Neural progenitor cell (in vitro differentiated cells): ENCODE data around the gene DCC. TPM values are rescaled to one million over a fixed set of nuclear protein-coding genes. Genes with fewer than 3 reads are reported as not detected.
A peak's percentile ranks its signal among the peaks of the same experiment; 100 is the strongest.
"Not testable (repeated sequence)": the region's sequence is repeated elsewhere in the genome, so short reads cannot be mapped to it uniquely, and the experiment has no call there.

Experiments used
- DNase-seq: peaks from one replicate; pipeline ENCODE4 v3.0.0-alpha.2; 2016; ENCODE audit warnings: low spot score
- H2AFZ ChIP-seq: fragments of 200-600 bp; sonication (generic); replicated peaks from 2 replicates; pipeline ENCODE4 v1.6.1; 2016; ENCODE audit warnings: antibody characterized with exemption
- H3F3A ChIP-seq: fragments of 200-600 bp; sonication (generic); 2 replicates; pipeline ENCODE4 v1.6.1; 2016; ENCODE audit warnings: antibody characterized with exemption, low read depth
- H3K27ac ChIP-seq: fragments of 200-600 bp; sonication (generic); 2 replicates; pipeline ENCODE4 v1.5.1; 2016; ENCODE audit warnings: mild to moderate bottlenecking
- H3K27me3 ChIP-seq: fragments of 200-600 bp; sonication (generic); 2 replicates; pipeline ENCODE4 v1.6.1; 2016; ENCODE audit warnings: mild to moderate bottlenecking, moderate library complexity
- H3K36me3 ChIP-seq: fragments of 200-600 bp; sonication (generic); 2 replicates; pipeline ENCODE4 v1.5.1; 2016
- H3K4me1 ChIP-seq: fragments of 200-600 bp; sonication (generic); 2 replicates; pipeline ENCODE4 v1.6.1; 2016; ENCODE audit warnings: mixed run types
- H3K4me2 ChIP-seq: fragments of 200-600 bp; sonication (generic); 2 replicates; pipeline ENCODE4 v1.6.1; 2016
- H3K4me3 ChIP-seq: fragments of 200-600 bp; sonication (generic); 2 replicates; pipeline ENCODE4 v1.5.1; 2016
- H3K79me2 ChIP-seq: fragments of 200-600 bp; sonication (generic); 2 replicates; pipeline ENCODE4 v1.6.1; 2016; ENCODE audit warnings: low read depth
- H3K9ac ChIP-seq: fragments of 200-600 bp; sonication (generic); 2 replicates; pipeline ENCODE4 v1.6.1; 2016
- H3K9me3 ChIP-seq: fragments of 200-600 bp; sonication (generic); 2 replicates; pipeline ENCODE4 v1.5.1; 2016; ENCODE audit warnings: low read depth
- H4K20me1 ChIP-seq: fragments of 200-600 bp; sonication (generic); 2 replicates; pipeline ENCODE4 v1.6.1; 2016; ENCODE audit warnings: low read depth
- H3K27ac Mint-ChIP-seq: 3 replicates; pipeline ENCODE4 v1.8.0; 2021; ENCODE audit warnings: mixed read lengths
- H3K27me3 Mint-ChIP-seq: 2 replicates; pipeline ENCODE4 v1.8.0; 2022; ENCODE audit warnings: low read depth, mild to moderate bottlenecking, inconsistent platforms, moderate library complexity, mixed read lengths; ENCODE audit not compliant: insufficient read depth
- H3K36me3 Mint-ChIP-seq: 3 replicates; pipeline ENCODE4 v1.8.0; 2021; ENCODE audit warnings: mixed read lengths
- H3K4me1 Mint-ChIP-seq: 3 replicates; pipeline ENCODE4 v1.8.0; 2021; ENCODE audit warnings: mixed read lengths
- H3K4me3 Mint-ChIP-seq: 3 replicates; pipeline ENCODE4 v1.8.0; 2021; ENCODE audit warnings: mild to moderate bottlenecking, moderate library complexity, mixed read lengths
- H3K9me3 Mint-ChIP-seq: 3 replicates; pipeline ENCODE4 v1.8.0; 2020; ENCODE audit warnings: mixed read lengths
- EZH2 ChIP-seq: fragments of 200-600 bp; sonication (generic); IDR thresholded peaks from 2 replicates; pipeline ENCODE4 v1.6.1; 2017; ENCODE audit warnings: antibody characterized with exemption, mild to moderate bottlenecking, moderate library complexity
- EZH2phosphoT487 ChIP-seq: fragments of 200-600 bp; sonication (generic); IDR thresholded peaks from 2 replicates; pipeline ENCODE4 v1.6.1; 2017; ENCODE audit warnings: antibody characterized with exemption
- total RNA-seq: library from RNA; depleted of rRNA; stranded (reverse); fragments of >200 nt; gene quantifications from 2 replicates; pipeline ENCODE4 v1.2.3, GENCODE V29; 2015; ENCODE audit warnings: low replicate concordance
- TF ChIP-seq, protein P1 (sequence below): fragments of 200-600 bp; sonication (generic); IDR thresholded peaks from 2 replicates; pipeline ENCODE4 v1.5.1; 2017; ENCODE audit warnings: antibody characterized with exemption, mild to moderate bottlenecking

The DCC gene
- total RNA-seq, 1 donor from 2014 or later = 0.41 TPM

DNA sequence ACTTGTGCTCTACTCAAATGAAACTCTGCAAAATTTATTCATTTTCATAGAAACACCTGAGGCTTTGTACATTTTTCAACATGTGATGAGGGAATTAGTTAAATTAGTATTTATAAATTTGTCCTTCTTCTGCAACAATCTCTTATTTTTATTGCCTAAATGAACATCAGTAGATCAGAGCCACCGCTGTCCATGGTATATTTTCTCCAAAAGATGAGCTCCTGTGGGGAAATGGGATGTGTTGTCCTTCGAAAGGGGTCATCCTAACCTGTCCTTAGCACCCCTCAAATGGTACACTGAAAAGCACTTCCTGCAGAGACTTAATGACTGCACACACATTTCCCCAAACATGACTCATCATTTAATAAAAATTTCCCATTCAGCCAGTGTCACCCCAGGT, 1169.9 kb downstream of the DCC start:
- Histone ChIP-seq H3K27me3 (no peaks in the 10 kb centered on the region), H3K9ac (no peak overlapping the region), H3F3A (no peaks in the 10 kb centered on the region), H3K27ac (no peak overlapping the region), H3K4me2 (no peak overlapping the region), H2AFZ (no peak overlapping the region), H3K4me1 (no peaks in the 10 kb centered on the region), H3K4me3 (no peak overlapping the region), H3K36me3 (no peaks in the 10 kb centered on the region), H3K79me2 (no peaks in the 10 kb centered on the region), H4K20me1 (no peaks in the 10 kb centered on the region), H3K9me3 (no peaks in the 10 kb centered on the region)
- Mint-ChIP-seq H3K9me3 (peaks cover 14% of the 10 kb centered on the region), H3K36me3 (peaks cover 23% of the 10 kb centered on the region), H3K27me3 (no peaks in the 10 kb centered on the region), H3K27ac (no peak overlapping the region), H3K4me3 (no peak overlapping the region), H3K4me1 (no peaks in the 10 kb centered on the region)
- no peak for TF ChIP-seq EZH2phosphoT487
- TF ChIP-seq, protein P1, sequence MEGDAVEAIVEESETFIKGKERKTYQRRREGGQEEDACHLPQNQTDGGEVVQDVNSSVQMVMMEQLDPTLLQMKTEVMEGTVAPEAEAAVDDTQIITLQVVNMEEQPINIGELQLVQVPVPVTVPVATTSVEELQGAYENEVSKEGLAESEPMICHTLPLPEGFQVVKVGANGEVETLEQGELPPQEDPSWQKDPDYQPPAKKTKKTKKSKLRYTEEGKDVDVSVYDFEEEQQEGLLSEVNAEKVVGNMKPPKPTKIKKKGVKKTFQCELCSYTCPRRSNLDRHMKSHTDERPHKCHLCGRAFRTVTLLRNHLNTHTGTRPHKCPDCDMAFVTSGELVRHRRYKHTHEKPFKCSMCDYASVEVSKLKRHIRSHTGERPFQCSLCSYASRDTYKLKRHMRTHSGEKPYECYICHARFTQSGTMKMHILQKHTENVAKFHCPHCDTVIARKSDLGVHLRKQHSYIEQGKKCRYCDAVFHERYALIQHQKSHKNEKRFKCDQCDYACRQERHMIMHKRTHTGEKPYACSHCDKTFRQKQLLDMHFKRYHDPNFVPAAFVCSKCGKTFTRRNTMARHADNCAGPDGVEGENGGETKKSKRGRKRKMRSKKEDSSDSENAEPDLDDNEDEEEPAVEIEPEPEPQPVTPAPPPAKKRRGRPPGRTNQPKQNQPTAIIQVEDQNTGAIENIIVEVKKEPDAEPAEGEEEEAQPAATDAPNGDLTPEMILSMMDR = no peak
- DNase-seq = no peak

DNA sequence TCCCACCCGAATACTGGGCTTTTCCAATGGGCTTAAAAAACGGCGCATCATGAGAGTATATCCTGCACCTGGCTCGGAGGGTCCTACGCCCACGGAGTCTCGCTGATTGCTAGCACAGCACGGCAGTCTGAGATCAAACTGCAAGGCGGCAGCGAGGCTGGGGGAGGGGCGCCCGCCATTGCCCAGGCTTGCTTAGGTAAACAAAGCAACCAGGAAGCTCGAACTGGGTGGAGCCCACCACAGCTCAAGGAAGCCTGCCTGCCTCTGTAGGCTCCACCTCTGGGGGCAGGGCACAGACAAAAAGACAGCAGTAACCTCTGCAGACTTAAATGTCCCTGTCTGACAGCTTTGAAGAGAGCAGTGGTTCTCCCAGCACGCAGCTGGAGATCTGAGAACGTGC, 1171.7 kb downstream of the DCC start:
- peaks cover 14% of the 10 kb centered on the region for H3K9me3 Mint-ChIP-seq
- DNase-seq, H3K9ac ChIP-seq, H3K27me3 ChIP-seq, H3K9me3 ChIP-seq, H3K4me1 Mint-ChIP-seq, H3K79me2 ChIP-seq, H3K4me2 ChIP-seq, H3K36me3 ChIP-seq, H2AFZ ChIP-seq, H3K4me3 Mint-ChIP-seq, H3K4me3 ChIP-seq, H3K4me1 ChIP-seq, H3K27me3 Mint-ChIP-seq, H4K20me1 ChIP-seq, H3K27ac ChIP-seq, H3K27ac Mint-ChIP-seq, H3F3A ChIP-seq: not testable (repeated sequence)
- H3K36me3 Mint-ChIP-seq = peaks cover 23% of the 10 kb centered on the region

DNA sequence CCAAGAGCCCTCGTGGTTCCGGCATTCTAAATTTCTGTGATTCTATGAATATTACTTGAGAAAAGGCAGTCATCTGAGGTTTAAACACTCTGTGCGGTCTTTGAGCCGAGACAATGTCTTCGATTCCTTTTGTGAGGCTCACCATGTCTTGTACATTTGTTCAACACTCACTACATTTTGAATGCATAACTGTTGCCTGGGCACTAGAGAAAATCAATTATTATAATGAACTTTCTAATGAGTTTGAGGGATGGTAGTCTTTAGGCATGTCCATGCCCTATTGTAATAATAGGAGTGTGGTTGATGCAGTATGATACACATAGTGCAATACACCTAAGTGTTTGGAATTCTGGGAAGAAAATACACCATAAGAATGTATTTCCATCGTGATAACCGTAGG, 1181.1 kb downstream of the DCC start:
- Mint-ChIP-seq H3K27me3 (peaks cover 2% of the 10 kb centered on the region), H3K4me1 (peaks cover 18% of the 10 kb centered on the region), H3K9me3 (peaks cover 22% of the 10 kb centered on the region), H3K4me3 (no peak overlapping the region), H3K27ac (peak overlapping the region; percentile 98), H3K36me3 (peaks cover 9% of the 10 kb centered on the region)
- no peaks in the 10 kb centered on the region for H3K9me3 ChIP-seq
- TF ChIP-seq EZH2 (no peak), EZH2phosphoT487 (no peak)
- TF ChIP-seq, protein P1 = no peak
- no peak overlapping the region for H3K4me2 ChIP-seq
- H3K36me3 ChIP-seq = no peaks in the 10 kb centered on the region
- H3K9ac ChIP-seq = no peak overlapping the region
- no peak overlapping the region for H3K27ac ChIP-seq
- no peak for DNase-seq
- H2AFZ ChIP-seq = no peak overlapping the region
- no peaks in the 10 kb centered on the region for H3K4me1 ChIP-seq
- H3K27me3 ChIP-seq = no peaks in the 10 kb centered on the region
- no peaks in the 10 kb centered on the region for H3F3A ChIP-seq
- no peak overlapping the region for H3K4me3 ChIP-seq
- H3K79me2 ChIP-seq = no peaks in the 10 kb centered on the region
- H4K20me1 ChIP-seq = no peaks in the 10 kb centered on the region

DNA sequence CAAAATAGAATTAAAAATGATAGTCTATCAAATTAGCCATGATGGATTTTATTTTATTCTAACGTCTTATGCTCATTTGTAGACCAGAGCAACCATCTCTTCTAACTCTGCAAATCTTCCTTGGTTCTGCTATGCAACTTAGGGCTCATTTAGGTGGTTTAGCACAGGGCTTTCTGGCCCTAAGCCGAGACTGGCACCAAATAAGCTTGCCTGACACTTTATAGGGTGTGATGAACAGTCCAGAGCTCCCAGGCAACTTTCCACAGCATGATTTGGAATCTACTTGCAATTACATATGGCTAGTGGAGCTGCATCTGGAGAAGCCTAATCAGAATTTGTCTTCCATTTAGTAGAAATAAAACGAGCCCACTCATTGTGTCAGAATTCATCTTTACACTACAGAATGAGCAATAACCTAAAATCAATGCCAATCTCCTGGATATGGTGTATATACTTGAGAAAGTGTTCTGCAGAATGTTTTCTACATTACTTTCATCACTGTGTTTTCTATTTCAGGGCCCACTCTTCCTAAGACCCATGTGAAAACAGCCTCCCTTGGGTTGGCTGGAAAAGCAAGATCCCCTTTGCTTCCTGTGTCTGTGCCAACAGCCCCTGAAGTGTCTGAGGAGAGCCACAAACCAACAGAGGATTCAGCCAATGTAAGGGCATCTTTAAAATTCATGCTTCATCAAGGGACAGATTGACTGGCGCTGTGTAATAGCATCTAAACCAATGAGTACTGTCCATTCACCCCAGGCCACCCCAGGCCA, 1186.3 kb downstream of the DCC start:
- Mint-ChIP-seq H3K9me3 (peaks cover 20% of the 10 kb centered on the region), H3K4me3 (no peak overlapping the region), H3K4me1 (peaks cover 12% of the 10 kb centered on the region), H3K36me3 (peaks cover 19% of the 10 kb centered on the region), H3K27ac (peak overlapping the region; percentile 9), H3K27me3 (peaks cover 2% of the 10 kb centered on the region)
- no peak for DNase-seq
- H3F3A ChIP-seq = no peaks in the 10 kb centered on the region
- H3K4me1 ChIP-seq = no peaks in the 10 kb centered on the region
- H3K27me3 ChIP-seq = no peaks in the 10 kb centered on the region
- TF ChIP-seq EZH2 (no peak), EZH2phosphoT487 (no peak)
- TF ChIP-seq, protein P1 = no peak
- no peaks in the 10 kb centered on the region for H3K36me3 ChIP-seq
- H2AFZ ChIP-seq = no peak overlapping the region
- H3K4me2 ChIP-seq = no peak overlapping the region
- no peak overlapping the region for H3K4me3 ChIP-seq
- H3K79me2 ChIP-seq = no peaks in the 10 kb centered on the region
- no peaks in the 10 kb centered on the region for H4K20me1 ChIP-seq
- no peak overlapping the region for H3K27ac ChIP-seq
- no peak overlapping the region for H3K9ac ChIP-seq
- no peaks in the 10 kb centered on the region for H3K9me3 ChIP-seq
